ENCODE measurements around the gene CAB39.

DNA sequence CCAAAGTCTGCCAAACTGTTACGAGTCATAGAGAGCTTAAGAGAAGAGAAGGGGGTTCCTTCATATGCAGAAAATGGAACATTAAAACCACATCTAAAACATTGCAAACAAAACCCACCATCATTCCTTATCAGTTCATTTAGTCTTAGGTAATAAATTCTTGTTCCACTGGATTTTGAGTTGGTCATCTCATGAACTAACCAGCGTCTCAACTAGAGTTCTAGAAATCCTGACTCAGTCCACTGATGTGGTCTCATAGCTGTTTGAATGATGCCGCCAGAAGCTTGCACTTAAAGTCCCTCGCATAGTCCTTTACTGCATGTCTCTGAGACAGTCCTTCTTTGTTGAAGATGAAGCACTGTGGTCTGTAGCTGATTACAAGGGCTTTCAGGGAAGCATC lies 15.0 kb upstream of the CAB39 start:
- TF ChIP-seq POLR2AphosphoS5 (IDR thresholded peaks at IDR 0.05), result no peak
- TF ChIP-seq POLR2A (IDR thresholded peaks at IDR 0.05), result no peak
- TF ChIP-seq, protein P1, sequence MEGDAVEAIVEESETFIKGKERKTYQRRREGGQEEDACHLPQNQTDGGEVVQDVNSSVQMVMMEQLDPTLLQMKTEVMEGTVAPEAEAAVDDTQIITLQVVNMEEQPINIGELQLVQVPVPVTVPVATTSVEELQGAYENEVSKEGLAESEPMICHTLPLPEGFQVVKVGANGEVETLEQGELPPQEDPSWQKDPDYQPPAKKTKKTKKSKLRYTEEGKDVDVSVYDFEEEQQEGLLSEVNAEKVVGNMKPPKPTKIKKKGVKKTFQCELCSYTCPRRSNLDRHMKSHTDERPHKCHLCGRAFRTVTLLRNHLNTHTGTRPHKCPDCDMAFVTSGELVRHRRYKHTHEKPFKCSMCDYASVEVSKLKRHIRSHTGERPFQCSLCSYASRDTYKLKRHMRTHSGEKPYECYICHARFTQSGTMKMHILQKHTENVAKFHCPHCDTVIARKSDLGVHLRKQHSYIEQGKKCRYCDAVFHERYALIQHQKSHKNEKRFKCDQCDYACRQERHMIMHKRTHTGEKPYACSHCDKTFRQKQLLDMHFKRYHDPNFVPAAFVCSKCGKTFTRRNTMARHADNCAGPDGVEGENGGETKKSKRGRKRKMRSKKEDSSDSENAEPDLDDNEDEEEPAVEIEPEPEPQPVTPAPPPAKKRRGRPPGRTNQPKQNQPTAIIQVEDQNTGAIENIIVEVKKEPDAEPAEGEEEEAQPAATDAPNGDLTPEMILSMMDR (IDR thresholded peaks at IDR 0.05 in 8 of 11, conservative IDR thresholded peaks at IDR 0.05 in 3 of 11), result no peak

Measured in spleen (tissue), 7 donors.